HepG2 (cell line): ENCODE measurements around the gene SAPCD2. TPM values are rescaled to one million over a fixed set of nuclear protein-coding genes. Genes with fewer than 3 reads are reported as not detected.

Experiments
- AKNA ChIP-seq: sonication (generic); formaldehyde crosslinking; IDR thresholded peaks from 2 replicates; pipeline ENCODE4 v1.4.0; 2020; ENCODE audit warnings: missing genetic modification reagents, borderline replicate concordance
- MAX ChIP-seq: IDR thresholded peaks from 2 replicates; pipeline ENCODE4 v1.6.1; 2012; ENCODE audit warnings: inconsistent platforms
- MEF2D ChIP-seq: sonication (generic); formaldehyde crosslinking; IDR thresholded peaks from 2 replicates; pipeline ENCODE4 v1.5.1; 2020; ENCODE audit warnings: mild to moderate bottlenecking, missing genetic modification reagents
- NCOR1 ChIP-seq: fragments of 200-600 bp; sonication (generic); IDR thresholded peaks from 2 replicates; pipeline ENCODE4 v1.7.0; 2017; ENCODE audit warnings: antibody characterized with exemption, low read length, borderline replicate concordance
- NFKB2 ChIP-seq: sonication (generic); formaldehyde crosslinking; IDR thresholded peaks from 2 replicates; pipeline ENCODE4 v1.4.0; 2020; ENCODE audit warnings: missing genetic modification reagents, borderline replicate concordance
- RXRA ChIP-seq: sonication (generic); formaldehyde crosslinking; IDR thresholded peaks from 2 replicates; pipeline ENCODE4 v1.5.1; 2020; ENCODE audit warnings: missing genetic modification reagents
- SATB2 ChIP-seq: sonication (generic); formaldehyde crosslinking; IDR thresholded peaks from 2 replicates; pipeline ENCODE4 v1.5.0; 2020; ENCODE audit warnings: missing genetic modification reagents
- ZBTB2 ChIP-seq: sonication (generic); formaldehyde crosslinking; IDR thresholded peaks from 2 replicates; pipeline ENCODE4 v1.8.0; 2022; ENCODE audit warnings: low read depth, missing genetic modification reagents
- ZHX2 ChIP-seq, 2 experiments: sonication (generic) in 1 of 2; formaldehyde crosslinking in 1 of 2; IDR thresholded peaks; 2 replicates each; pipeline versions ENCODE4 v1.6.1 to v1.9.0; 2014 to 2022; ENCODE audit warnings: antibody characterized with exemption in 1 of 2, borderline replicate concordance in 1 of 2, inconsistent platforms in 1 of 2, low read depth in 1 of 2, missing genetic modification reagents in 1 of 2
- ZMAT3 ChIP-seq: sonication (generic); formaldehyde crosslinking; conservative IDR thresholded peaks from 2 replicates; pipeline ENCODE4 v1.7.0; 2021; ENCODE audit warnings: missing genetic modification reagents
- ZNF121 ChIP-seq: sonication (generic); formaldehyde crosslinking; IDR thresholded peaks from 2 replicates; pipeline ENCODE4 v1.5.0; 2020; ENCODE audit warnings: mild to moderate bottlenecking, missing genetic modification reagents
- ZNF292 ChIP-seq: sonication (generic); formaldehyde crosslinking; IDR thresholded peaks from 2 replicates; pipeline ENCODE4 v1.8.1; 2022; ENCODE audit warnings: mild to moderate bottlenecking, low read depth, missing genetic modification reagents, borderline replicate concordance
- polyA plus RNA-seq, 8 experiments: library from polyadenylated mRNA; depleted of rRNA in 3 of 8; stranded (reverse) in 7 of 8; unstranded in 1 of 8; fragments of >200 nt; fragmentation: Illumina TruSeq in 4 of 8; extraction: Trizol in 4 of 8; gene quantifications; 2 replicates each; pipeline versions ENCODE4 v1.2.1 to v1.2.3, GENCODE V29; 2011 to 2016; ENCODE audit warnings: low read depth in 4 of 8, missing spikeins in 1 of 8, mixed read lengths in 1 of 8; ENCODE audit not compliant: insufficient read depth in 1 of 8
- total RNA-seq, 5 experiments: library from RNA; depleted of rRNA; stranded (reverse); fragments of >200 nt; fragmentation: Illumina TruSeq; extraction: Trizol; gene quantifications; 2 replicates each; pipeline ENCODE4 v1.2.3, GENCODE V29; 2016; ENCODE audit warnings: low read depth in 1 of 5

SAPCD2 gene
- total and polyA plus RNA-seq, 2 of the 13 experiments (the other 11 are each of a cell fraction or from before 2014, with no cell fraction given) = 21.9 to 42.8 TPM

GRCh38 chr9:137111788-137112563 lies 41.6 kb upstream of the SAPCD2 start (continued):
- no peak for TF ChIP-seq ZHX2 (IDR thresholded peaks at IDR 0.05; ENCODE audit: low read depth)
- TF ChIP-seq ZHX2 (CRISPR knock-in tag; IDR thresholded peaks at IDR 0.05; ENCODE audit: borderline replicate concordance) = no peak
- no peak for TF ChIP-seq SATB2 (CRISPR knock-in tag)
- no peak for TF ChIP-seq AKNA (CRISPR knock-in tag)
- peak; percentile 32; the same call in 1 of the 2 replicates for TF ChIP-seq MEF2D (CRISPR knock-in tag)
- TF ChIP-seq MAX = peak; percentile 52
- TF ChIP-seq ZBTB2 (CRISPR knock-in tag) = no peak
- TF ChIP-seq NFKB2 (CRISPR knock-in tag) = no peak
- 0 out of 2 replicates have a peak, but pooled peaks have one; percentile 30 for TF ChIP-seq ZNF121 (CRISPR knock-in tag)
- 0 out of 2 replicates have a peak, but pooled peaks have one; percentile 56 for TF ChIP-seq ZNF292 (CRISPR knock-in tag)
- TF ChIP-seq ZMAT3 (CRISPR knock-in tag) = peak; percentile 21; the same call in 1 of the 2 replicates
- TF ChIP-seq NCOR1 = no peak
- TF ChIP-seq RXRA (CRISPR knock-in tag) = no peak
